GM21786 (cell line): ENCODE results near the gene PLA2G6.
"Not testable (repeated sequence)": the region's sequence is repeated elsewhere in the genome, so short reads cannot be mapped to it uniquely, and the experiment has no call there.

Experiments used
- ATAC-seq: cut with Tn5 transposase; IDR thresholded peaks from one replicate; pipeline ENCODE4 v1.9.1; 2021; ENCODE audit not compliant: unreplicated experiment

The PLA2G6 gene

GRCh38 chr22:38169116-38169515 is 12.5 kb downstream of the PLA2G6 start:
- no peak for ATAC-seq

- no peak for ATAC-seq
These were observed 13.6 kb downstream of the PLA2G6 start for GRCh38 chr22:38167988-38168407.

GRCh38 chr22:38165922-38166593 is 15.6 kb downstream of the PLA2G6 start:
- ATAC-seq, result no peak

- no peak for ATAC-seq
These were observed 17.1 kb downstream of the PLA2G6 start for GRCh38 chr22:38164551-38164918.

- no peak for ATAC-seq
These were observed 17.6 kb downstream of the PLA2G6 start for GRCh38 chr22:38163844-38164550.

- ATAC-seq, result no peak
These were observed 18.5 kb downstream of the PLA2G6 start for GRCh38 chr22:38162881-38163843.

- no peak for ATAC-seq
These were observed 25.9 kb downstream of the PLA2G6 start for GRCh38 chr22:38155703-38156102.

- ATAC-seq, result not testable (repeated sequence)
These were observed 27.1 kb downstream of the PLA2G6 start for GRCh38 chr22:38154563-38154915.

GRCh38 chr22:38153821-38154562 is 27.6 kb downstream of the PLA2G6 start:
- no peak for ATAC-seq

GRCh38 chr22:38151126-38151500 is 30.5 kb downstream of the PLA2G6 start:
- no peak for ATAC-seq

GRCh38 chr22:38148245-38148644 is 33.4 kb downstream of the PLA2G6 start:
- ATAC-seq, result no peak

GRCh38 chr22:38146166-38146565 is 35.5 kb downstream of the PLA2G6 start:
- ATAC-seq, result not testable (repeated sequence)

- no peak for ATAC-seq
These were observed 37.6 kb downstream of the PLA2G6 start for GRCh38 chr22:38144025-38144405.

- no peak for ATAC-seq
These were observed 39.0 kb downstream of the PLA2G6 start for GRCh38 chr22:38142606-38143005.

- ATAC-seq, result no peak
These were observed 40.2 kb downstream of the PLA2G6 start for GRCh38 chr22:38141217-38141973.

- no peak for ATAC-seq
These were observed 41.7 kb downstream of the PLA2G6 start for GRCh38 chr22:38139901-38140300.

- no peak for ATAC-seq
These were observed 42.7 kb downstream of the PLA2G6 start for GRCh38 chr22:38138961-38139360.

GRCh38 chr22:38137876-38138687 is 43.5 kb downstream of the PLA2G6 start:
- ATAC-seq, result no peak

GRCh38 chr22:38136607-38137006 is 45.0 kb downstream of the PLA2G6 start:
- ATAC-seq, result no peak
